Erythroblast (primary cell): Measurements from ENCODE around the gene CCDC187.

Experiments
- GATA1 ChIP-seq: IDR thresholded peaks from 2 replicates; pipeline ENCODE4 v1.6.1; 2011; ENCODE audit warnings: low read depth, mild to moderate bottlenecking, control low read depth, low read length, moderate library complexity
- POLR2A ChIP-seq: IDR thresholded peaks from 2 replicates; pipeline ENCODE4 v1.6.1; 2011; ENCODE audit warnings: mild to moderate bottlenecking, low read length

DNA sequence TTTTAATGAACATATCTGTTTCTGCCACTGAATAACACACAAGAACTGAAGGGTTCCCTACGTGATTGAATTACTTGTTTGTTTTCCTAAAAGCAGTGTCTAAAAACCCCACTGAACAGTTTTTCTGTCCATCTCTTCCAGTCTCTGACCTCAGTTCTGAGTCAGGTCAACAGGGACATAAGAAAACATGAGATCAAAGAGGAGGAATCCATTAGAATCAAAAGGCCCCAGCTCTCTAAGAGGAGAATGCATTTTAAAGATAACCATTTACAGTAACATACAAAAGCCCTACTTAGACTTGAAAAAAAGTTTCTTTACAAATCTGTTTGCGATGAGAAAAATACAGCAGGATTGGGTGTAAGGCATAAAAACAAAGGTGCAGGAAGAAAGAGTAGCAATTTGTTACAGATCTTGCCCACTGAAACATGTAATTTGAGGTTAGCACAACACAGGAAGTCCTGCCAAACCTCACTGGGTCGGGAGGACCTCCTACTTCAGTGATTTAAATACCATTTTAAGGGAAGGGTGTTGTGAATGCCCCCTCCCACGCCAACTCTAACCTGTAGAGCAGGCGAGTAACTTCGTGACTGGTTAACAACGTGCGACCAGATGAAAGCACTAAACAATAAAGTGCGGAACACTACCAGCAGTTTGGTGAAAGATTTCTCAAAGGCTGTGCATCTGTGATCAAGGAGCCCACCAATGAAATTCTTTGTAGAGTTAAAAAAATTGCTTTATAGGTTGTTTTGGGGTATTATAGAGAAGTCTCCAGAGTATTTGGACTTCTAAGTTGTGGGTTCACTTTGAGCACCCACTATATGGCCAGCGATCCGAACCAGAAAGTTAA, 59.5 kb downstream of the CCDC187 start:
- TF ChIP-seq POLR2A (no peak), GATA1 (no peak)
